Measurements from ENCODE around the gene B3GALT5.

Gene B3GALT5

GRCh38 chr21:39604951-39605350 is 7.8 kb upstream of the B3GALT5 start:
- no peak for DNase-seq (ENCODE audit: low read depth)

- DNase-seq (ENCODE audit: low read depth) = no peak
Measured at GRCh38 chr21:39610703-39611102, 2.0 kb upstream of the B3GALT5 start.

- DNase-seq (ENCODE audit: low read depth) = no peak
Measured at GRCh38 chr21:39611551-39612190, 1.1 kb upstream of the B3GALT5 start.

GRCh38 chr21:39613041-39613934 is 548 bp downstream of the B3GALT5 start:
- DNase-seq (ENCODE audit: low read depth) = no peak

DNA sequence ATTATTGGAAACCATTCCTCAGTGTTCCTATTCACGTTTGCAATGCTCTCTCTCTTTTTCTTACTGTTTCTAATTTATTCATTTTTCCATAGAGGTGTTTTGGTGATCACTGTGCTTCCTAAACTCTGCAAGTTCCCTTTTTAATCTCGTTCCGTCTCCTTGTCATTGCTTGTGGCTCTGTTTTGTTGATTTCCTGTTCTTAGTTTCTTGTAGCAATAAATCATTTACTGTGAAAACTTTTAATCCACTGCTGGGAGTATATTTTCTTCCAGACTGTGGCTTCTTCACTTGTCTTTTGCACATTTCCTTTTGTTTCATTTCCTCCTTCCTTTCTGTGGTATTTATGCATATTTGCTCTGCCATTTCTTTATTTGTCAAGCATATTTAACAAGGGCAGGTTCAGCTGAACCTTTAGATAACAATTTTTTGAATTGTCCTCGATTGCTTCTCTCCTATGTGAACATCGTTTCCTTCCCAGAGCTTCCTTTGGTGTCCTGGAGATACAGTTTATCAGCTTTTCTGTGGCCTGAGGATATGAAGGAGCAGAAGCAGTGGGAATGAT is 3.6 kb downstream of the B3GALT5 start:
- no peak for DNase-seq (ENCODE audit: low read depth)

- no peak for DNase-seq (ENCODE audit: low read depth)
Measured at GRCh38 chr21:39620856-39621255, 8.1 kb downstream of the B3GALT5 start.

GRCh38 chr21:39625211-39625895 is 12.6 kb downstream of the B3GALT5 start:
- DNase-seq (ENCODE audit: low read depth) = no peak

DNA sequence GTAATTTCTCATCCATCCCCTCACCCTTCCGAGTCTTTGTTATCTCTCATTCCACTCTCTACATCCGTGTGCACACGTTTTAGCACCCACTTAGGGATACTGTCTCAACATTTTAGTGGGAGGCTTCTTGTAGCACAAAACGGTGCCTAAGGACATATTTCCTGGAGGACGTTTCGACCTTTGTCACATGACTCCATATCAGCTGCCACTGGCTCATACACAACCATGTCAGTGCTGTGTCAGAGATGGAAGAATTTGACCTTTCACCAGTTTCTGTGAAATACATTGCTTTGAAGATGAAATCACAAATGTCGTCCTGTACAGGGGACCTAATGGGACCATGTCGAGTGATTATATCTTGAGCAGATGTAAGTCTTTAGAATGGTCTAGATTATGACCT is 15.6 kb downstream of the B3GALT5 start:
- no peak for DNase-seq (ENCODE audit: low read depth)

DNA sequence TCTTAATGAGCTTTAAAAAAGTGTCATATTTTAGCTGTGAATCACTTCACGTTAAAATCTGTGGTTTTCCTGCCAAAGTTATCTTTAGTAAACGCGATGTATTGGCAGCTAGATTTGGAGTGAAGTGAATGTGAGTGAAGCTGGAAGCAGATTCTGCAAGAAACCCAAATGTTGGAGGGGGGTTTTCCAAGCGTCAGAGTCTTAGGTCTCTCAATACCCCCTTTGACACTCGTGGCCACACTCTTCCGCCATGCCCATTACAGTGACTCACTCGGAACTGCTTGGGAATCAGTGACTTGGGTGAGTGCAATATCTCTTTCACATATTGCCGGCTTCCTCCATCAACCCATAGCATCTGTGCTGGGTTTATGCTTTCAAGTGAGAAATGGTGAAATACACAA is 17.5 kb downstream of the B3GALT5 start:
- no peak for DNase-seq (ENCODE audit: low read depth)

- DNase-seq (ENCODE audit: low read depth) = no peak
Measured at GRCh38 chr21:39630827-39631226, 18.1 kb downstream of the B3GALT5 start.

GRCh38 chr21:39631842-39632562 is 19.3 kb downstream of the B3GALT5 start:
- no peak for DNase-seq (ENCODE audit: low read depth)

DNA sequence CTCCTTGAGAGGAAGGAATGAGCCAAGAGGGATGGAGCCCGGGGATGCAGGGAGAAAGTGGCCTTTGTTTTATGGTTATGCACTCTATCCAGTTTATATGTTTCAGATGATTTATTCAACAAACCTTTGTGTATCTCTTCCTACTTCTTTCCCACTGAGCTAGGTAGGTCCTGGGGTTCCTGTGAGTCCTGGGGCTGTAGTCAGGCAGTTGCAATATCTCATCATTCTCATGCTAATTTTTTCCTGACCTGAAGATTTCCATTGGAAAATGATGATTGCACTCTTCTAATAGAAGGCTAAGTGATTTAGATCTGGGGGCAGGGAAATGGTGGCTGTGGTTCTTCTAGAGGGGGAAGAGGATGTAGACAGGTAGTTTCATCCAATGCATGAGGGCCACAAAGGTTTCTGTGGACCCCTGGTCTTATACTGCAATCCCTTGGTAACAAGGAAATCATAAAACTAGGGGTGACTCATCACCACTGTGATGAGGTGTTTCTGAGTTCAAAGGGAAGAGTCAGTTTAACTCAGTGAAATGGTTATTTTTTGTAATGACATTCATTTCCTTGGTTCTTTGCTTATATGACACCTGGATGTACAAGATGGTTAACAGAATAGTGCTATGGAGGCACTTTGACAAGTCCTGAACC is 20.2 kb downstream of the B3GALT5 start:
- no peak for DNase-seq (ENCODE audit: low read depth)

DNA sequence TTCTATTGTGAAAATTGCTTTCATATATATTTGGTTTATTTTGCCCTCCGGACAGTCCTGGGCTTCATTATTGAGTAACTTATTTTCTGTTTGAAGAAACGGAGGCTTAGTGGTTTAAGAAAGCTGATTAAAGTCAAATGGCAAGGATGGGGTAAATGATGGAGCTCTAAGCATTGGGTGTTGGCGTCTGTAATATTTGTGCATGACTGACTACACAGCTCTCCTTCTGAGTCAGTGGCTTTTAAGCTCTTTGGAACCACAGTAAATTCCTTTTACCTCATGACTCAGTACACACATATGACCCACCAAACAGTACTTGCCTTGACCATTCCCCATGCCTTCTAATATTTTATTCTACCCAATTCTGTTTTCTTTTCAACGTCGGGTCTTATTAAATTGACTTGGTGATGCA is 21.0 kb downstream of the B3GALT5 start:
- DNase-seq (ENCODE audit: low read depth) = no peak

GRCh38 chr21:39634507-39634906 is 21.8 kb downstream of the B3GALT5 start:
- DNase-seq (ENCODE audit: low read depth) = no peak

DNA sequence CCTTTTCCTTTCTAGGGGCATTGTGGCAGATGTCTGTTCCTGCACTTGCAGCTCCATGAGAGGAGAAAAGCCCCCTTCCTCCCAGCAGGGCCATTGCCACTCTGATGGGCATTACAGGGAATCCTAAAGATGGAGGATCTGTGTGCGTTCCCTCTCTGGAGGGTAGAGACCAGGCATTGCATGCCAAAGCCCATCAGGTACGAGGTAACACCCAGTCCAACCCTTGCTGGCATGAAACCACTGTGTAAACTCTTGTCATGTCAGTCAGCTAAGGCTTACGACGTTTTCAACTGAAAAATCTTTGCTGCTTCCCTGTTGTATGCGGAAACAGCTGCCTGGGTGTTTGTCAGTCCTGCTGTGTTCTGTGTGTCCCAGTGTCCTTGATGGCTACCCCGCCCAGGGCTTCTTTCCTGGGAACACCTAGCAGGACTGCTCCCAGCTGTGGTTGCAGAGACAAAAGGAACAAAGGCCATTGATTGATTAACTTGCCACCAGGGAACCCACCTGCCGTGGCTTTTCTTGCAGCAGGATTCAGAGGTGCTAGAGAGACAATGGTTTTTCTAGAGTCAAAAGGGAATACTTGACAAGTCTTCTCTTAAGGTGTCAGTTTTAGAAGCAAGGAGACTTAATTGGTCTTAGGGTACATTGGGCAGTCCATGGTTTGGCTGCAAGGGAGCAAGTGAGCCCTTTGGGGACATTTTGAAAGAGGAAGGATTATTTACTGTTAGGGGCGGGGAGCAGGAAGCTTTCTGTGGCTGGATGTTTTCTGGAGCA is 24.6 kb downstream of the B3GALT5 start:
- DNase-seq (ENCODE audit: low read depth) = no peak

GRCh38 chr21:39637971-39638240 is 25.2 kb downstream of the B3GALT5 start:
- DNase-seq (ENCODE audit: low read depth) = no peak

GRCh38 chr21:39638281-39638680 is 25.5 kb downstream of the B3GALT5 start:
- DNase-seq (ENCODE audit: low read depth) = no peak

GRCh38 chr21:39640754-39641153 is 28.0 kb downstream of the B3GALT5 start:
- no peak for DNase-seq (ENCODE audit: low read depth)

DNA sequence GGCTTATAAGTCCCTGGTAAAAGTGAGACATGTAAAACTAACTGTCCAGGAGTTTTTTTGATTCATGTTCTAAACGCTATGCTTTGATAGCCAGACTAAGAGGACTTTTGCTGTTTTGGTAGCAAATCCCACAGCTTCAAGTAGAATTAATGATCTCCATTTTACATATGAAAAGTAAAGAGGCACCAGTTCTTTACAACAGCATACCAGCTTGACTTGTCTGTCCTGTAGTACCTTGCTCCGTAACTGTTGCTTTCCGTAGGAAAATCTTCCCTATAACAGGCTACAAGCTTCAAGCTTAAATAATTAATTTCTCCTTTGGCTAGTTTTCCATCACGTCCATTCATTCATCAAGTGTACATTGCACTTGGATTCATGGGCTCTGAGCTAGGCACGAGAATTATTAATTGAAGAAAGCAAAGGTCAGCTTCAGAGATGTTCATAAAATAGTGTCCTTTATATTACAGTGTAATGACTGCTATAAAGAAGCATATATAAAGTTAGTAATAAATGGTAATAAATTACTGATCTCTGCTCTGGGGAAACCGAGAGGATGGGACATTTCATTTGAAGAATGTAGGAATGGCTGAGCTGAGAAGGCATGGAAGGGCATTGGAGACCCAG is 29.2 kb downstream of the B3GALT5 start:
- no peak for DNase-seq (ENCODE audit: low read depth)

DNA sequence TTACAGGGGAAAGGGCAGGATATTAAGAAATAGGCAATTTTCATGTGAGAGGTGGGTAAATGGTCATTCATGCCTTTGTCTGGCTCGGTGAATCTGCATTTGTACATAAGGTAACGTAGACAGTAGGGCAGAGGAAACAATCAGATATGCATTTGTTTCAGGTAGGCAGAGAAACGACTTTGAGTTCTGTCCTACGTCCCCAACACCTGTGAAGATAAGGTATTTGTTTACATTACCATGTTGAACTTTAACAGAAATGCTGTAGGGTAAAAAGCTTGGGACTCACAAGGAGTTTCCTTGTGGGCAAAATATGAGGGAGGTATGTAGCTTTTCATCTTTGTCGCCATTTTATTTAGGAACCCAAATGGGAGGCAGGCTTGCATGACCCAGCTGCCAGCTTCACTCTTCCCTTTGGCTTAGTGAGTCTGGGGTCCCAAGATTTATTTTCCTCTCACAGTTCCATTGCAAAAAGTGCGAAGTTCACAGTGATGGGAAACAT is 31.4 kb downstream of the B3GALT5 start:
- DNase-seq (ENCODE audit: low read depth) = no peak

Data from stimulated activated CD8-positive, alpha-beta memory T cell treated with anti-CD3 and anti-CD28 coated beads, Interleukin-12 subunit alpha, Interleukin-12 subunit beta, amount 100 ng/mL, for 4 hours (primary cell).